Panc1 (cell line): ENCODE measurements around the gene ARHGAP18. TPM values are rescaled to one million over a fixed set of nuclear protein-coding genes. Genes with fewer than 3 reads are reported as not detected.

ENCODE experiments used
- ATAC-seq: fragments of 200-7000 bp; cut with Tn5 transposase; 2 replicates; pipeline ENCODE4 v1.9.1; 2020; ENCODE audit warnings: mild to moderate bottlenecking, moderate library complexity
- BruUV-seq: library from RNA; stranded (reverse); fragments of 400-500 nt; replicated peaks from 2 replicates; lab custom pipeline; 2021; lab: Mats Ljungman, UMichigan
- CTCF ChIA-PET: fragments of 300-600 bp; sonication (Branson Sonifier 250); formaldehyde crosslinking; loops from one replicate; lab custom pipeline; 2022; ENCODE audit warnings: antibody characterized with exemption; lab: Charles Lee
- POLR2A ChIA-PET: fragments of 300-600 bp; sonication (Branson Sonifier 250); formaldehyde crosslinking; loops from one replicate; lab custom pipeline; 2022; ENCODE audit warnings: antibody characterized with exemption; lab: Charles Lee
- DNase-seq: peaks from one replicate; pipeline ENCODE4 v3.0.0-alpha.2; 2010; ENCODE audit warnings: low read depth, low spot score
- H3K27ac ChIP-seq: 2 replicates; pipeline ENCODE4 v1.5.1; 2011; ENCODE audit warnings: mild to moderate bottlenecking, low read length, inconsistent platforms
- H3K27me3 ChIP-seq: fragments of 200-500 bp; sonication (Bioruptor generic); 2 replicates; pipeline ENCODE4 v1.6.0; 2014; ENCODE audit warnings: low read length, inconsistent platforms; ENCODE audit not compliant: control insufficient read depth, insufficient read depth
- H3K36me3 ChIP-seq: fragments of 200-500 bp; sonication (Bioruptor generic); 2 replicates; pipeline ENCODE4 v1.5.1; 2014; ENCODE audit warnings: inconsistent platforms, mild to moderate bottlenecking, low read length, moderate library complexity; ENCODE audit not compliant: control insufficient read depth, insufficient read depth
- H3K4me1 ChIP-seq: 2 replicates; pipeline ENCODE4 v1.5.1; 2011; ENCODE audit warnings: inconsistent platforms, mild to moderate bottlenecking, low read length, moderate library complexity; ENCODE audit not compliant: control insufficient read depth, insufficient read depth
- H3K4me3 ChIP-seq, 2 experiments: 2 replicates each; pipeline ENCODE4 v1.5.1; 2011 to 2012; ENCODE audit warnings: low read depth in 2 of 2, low read length in 2 of 2, mild to moderate bottlenecking in 2 of 2, inconsistent platforms in 1 of 2, moderate library complexity in 1 of 2
- H3K9me3 ChIP-seq: fragments of 200-500 bp; sonication (Bioruptor generic); 2 replicates; pipeline ENCODE4 v1.5.1; 2014; ENCODE audit warnings: low read depth, mild to moderate bottlenecking, inconsistent platforms, low read length, moderate library complexity; ENCODE audit not compliant: control insufficient read depth, insufficient read depth
- CTCF ChIP-seq: fragments of 450-650 bp; IDR thresholded peaks from 2 replicates; pipeline ENCODE4 v1.5.1; 2017; ENCODE audit warnings: mild to moderate bottlenecking
- POLR2AphosphoS5 ChIP-seq: IDR thresholded peaks from 2 replicates; pipeline ENCODE4 v1.6.1; 2012; ENCODE audit warnings: mild to moderate bottlenecking, low read depth, low read length, moderate library complexity
- REST ChIP-seq, 2 experiments: IDR thresholded peaks; 2 replicates each; pipeline ENCODE4 v1.6.1; 2011 to 2012; ENCODE audit warnings: low read depth in 2 of 2, control low read depth in 1 of 2, low read length in 1 of 2, mild to moderate bottlenecking in 1 of 2, moderate library complexity in 1 of 2; ENCODE audit not compliant: insufficient read depth in 1 of 2
- SIN3A ChIP-seq: IDR thresholded peaks from 2 replicates; pipeline ENCODE4 v1.6.1; 2012; ENCODE audit warnings: low read depth, mild to moderate bottlenecking, low read length, moderate library complexity, borderline replicate concordance; ENCODE audit not compliant: insufficient read depth
- TCF7L2 ChIP-seq: IDR thresholded peaks from 2 replicates; pipeline ENCODE4 v1.6.1; 2011; ENCODE audit warnings: mild to moderate bottlenecking, low read depth, low read length, inconsistent platforms
- in situ Hi-C: cut with HindIII; loops from 2 replicates; pipeline ENCODE4 v1.10.0; 2016; ENCODE audit warnings: low sequenced_read_pairs, low pct_unique_long_range_greater_than_20kb
- intact Hi-C: fragments of 100-400 bp; cut with micrococcal nuclease; formaldehyde crosslinking; loops from one replicate; pipeline ENCODE4 v1.10.0; 2022; ENCODE audit not compliant: unreplicated experiment
- total RNA-seq: library from RNA; stranded (reverse); gene quantifications from one replicate; pipeline ENCODE4 v1.2.1, GENCODE V29; 2021; ENCODE audit not compliant: unreplicated experiment

Gene ARHGAP18
- total RNA-seq, 1 experiment from 2014 or later, result 11.6 TPM

GRCh38 chr6:129632172-129632613 is 77.8 kb downstream of the ARHGAP18 start:
- ChIA-PET POLR2A (no interaction called here), CTCF (no interaction called here)
- Histone ChIP-seq H3K27ac (no peak overlapping the region), H3K36me3 (no peaks in the 10 kb centered on the region), H3K4me1 (no peaks in the 10 kb centered on the region), H3K9me3 (no peaks in the 10 kb centered on the region), H3K27me3 (no peaks in the 10 kb centered on the region), H3K4me3 (no peak overlapping the region)
- BruUV-seq, result no TSS peak
- intact Hi-C loops (no loop called here), in situ Hi-C loops (no loop called here)
- ATAC-seq, result no peak
- DNase-seq, result no peak
- TF ChIP-seq POLR2AphosphoS5 (no peak), SIN3A (no peak), TCF7L2 (no peak), REST (IDR thresholded peaks at IDR 0.05; ENCODE audit: insufficient read depth in 1 of 2, low read depth in 2 of 2, low read length in 1 of 2) (no peak)

GRCh38 chr6:129631070-129631469 is 78.9 kb downstream of the ARHGAP18 start:
- BruUV-seq, result no TSS peak
- Histone ChIP-seq H3K27ac (no peak overlapping the region), H3K4me1 (no peaks in the 10 kb centered on the region), H3K4me3 (no peak overlapping the region), H3K9me3 (no peaks in the 10 kb centered on the region), H3K36me3 (no peaks in the 10 kb centered on the region), H3K27me3 (no peaks in the 10 kb centered on the region)
- in situ Hi-C loops (no loop called here), intact Hi-C loops (no loop called here)
- POLR2A ChIA-PET, result no interaction called here
- TF ChIP-seq TCF7L2, result no peak
- CTCF ChIA-PET, result no interaction called here
- DNase-seq (no peak), ATAC-seq (no peak)

DNA sequence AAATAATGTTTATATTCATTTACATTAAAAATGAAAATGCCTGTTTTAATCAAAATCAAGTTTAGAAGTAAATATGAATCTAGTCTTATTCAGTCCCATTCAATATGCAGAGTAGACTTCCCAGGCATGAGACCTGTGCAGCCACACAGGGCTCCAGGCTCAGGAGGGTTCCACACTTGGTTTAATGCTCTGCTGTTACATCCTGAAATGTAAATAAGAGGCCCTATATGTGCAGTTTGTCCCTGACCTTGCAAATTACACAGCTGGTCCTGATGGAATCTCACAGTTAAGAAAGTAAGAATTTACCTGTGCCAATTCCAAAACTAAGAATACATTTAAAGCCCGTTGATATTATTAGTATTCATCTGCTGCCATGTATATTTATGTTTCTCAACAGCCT is 79.4 kb downstream of the ARHGAP18 start:
- TF ChIP-seq TCF7L2 (no peak), REST (IDR thresholded peaks at IDR 0.05; ENCODE audit: insufficient read depth in 1 of 2, low read depth in 2 of 2, low read length in 1 of 2) (no peak), CTCF (no peak)
- in situ Hi-C loops (no loop called here), intact Hi-C loops (no loop called here)
- Histone ChIP-seq H3K4me3 (no peak overlapping the region), H3K36me3 (no peaks in the 10 kb centered on the region), H3K27ac (no peak overlapping the region), H3K9me3 (no peaks in the 10 kb centered on the region), H3K27me3 (no peaks in the 10 kb centered on the region), H3K4me1 (no peaks in the 10 kb centered on the region)
- DNase-seq (no peak), ATAC-seq (no peak)
- POLR2A ChIA-PET, result no interaction called here
- no TSS peak for BruUV-seq
- CTCF ChIA-PET, result no interaction called here
